DOHH2 (cell line): ENCODE measurements around the gene TMEM208.

Experiments
- H3F3A ChIP-seq: fragments of 200-600 bp; sonication (generic), shearing (Covaris generic); 2 replicates; pipeline ENCODE4 v1.6.0; 2016; ENCODE audit warnings: antibody characterized with exemption, mild to moderate bottlenecking; ENCODE audit not compliant: control insufficient read depth, insufficient read depth
- H3K27ac ChIP-seq: fragments of 200-600 bp; sonication (generic); 2 replicates; pipeline ENCODE4 v1.5.1; 2014; ENCODE audit warnings: low read depth, mild to moderate bottlenecking, low read length, moderate library complexity
- H3K27me3 ChIP-seq: fragments of 200-600 bp; sonication (generic); 2 replicates; pipeline ENCODE4 v1.6.1; 2014; ENCODE audit warnings: mild to moderate bottlenecking, low read length, mixed read lengths; ENCODE audit not compliant: control insufficient read depth
- H3K36me3 ChIP-seq: fragments of 200-600 bp; sonication (generic); 2 replicates; pipeline ENCODE4 v1.6.1; 2014; ENCODE audit warnings: mild to moderate bottlenecking, low read length, moderate library complexity, mixed read lengths; ENCODE audit not compliant: control insufficient read depth
- H3K4me1 ChIP-seq: fragments of 200-600 bp; sonication (generic); 2 replicates; pipeline ENCODE4 v1.6.1; 2014; ENCODE audit warnings: mild to moderate bottlenecking, low read length, mixed read lengths; ENCODE audit not compliant: control insufficient read depth
- H3K4me2 ChIP-seq: fragments of 200-600 bp; sonication (generic); 2 replicates; pipeline ENCODE4 v1.6.0; 2014; ENCODE audit warnings: mild to moderate bottlenecking, low read length, moderate library complexity
- H3K4me3 ChIP-seq: fragments of 200-600 bp; sonication (generic); 2 replicates; pipeline ENCODE4 v1.5.1; 2014; ENCODE audit warnings: mild to moderate bottlenecking, low read length, mixed read lengths
- H3K79me2 ChIP-seq: fragments of 200-600 bp; sonication (generic); 2 replicates; pipeline ENCODE4 v1.6.1; 2014; ENCODE audit warnings: mild to moderate bottlenecking, low read length, mixed read lengths; ENCODE audit not compliant: control insufficient read depth
- H3K9me2 ChIP-seq: fragments of 200-600 bp; sonication (generic); replicated peaks from 2 replicates; pipeline ENCODE4 v1.6.1; 2014; ENCODE audit warnings: mild to moderate bottlenecking, low read length, mixed read lengths; ENCODE audit not compliant: control insufficient read depth
- H3K9me3 ChIP-seq: fragments of 200-600 bp; sonication (generic); 2 replicates; pipeline ENCODE4 v1.6.1; 2014; ENCODE audit warnings: antibody characterized with exemption, low read length, mixed read lengths; ENCODE audit not compliant: control insufficient read depth, insufficient read depth
- H4K20me1 ChIP-seq: fragments of 200-600 bp; sonication (generic); 2 replicates; pipeline ENCODE4 v1.6.0; 2014; ENCODE audit warnings: low read depth, mild to moderate bottlenecking, antibody characterized with exemption, low read length, moderate library complexity; ENCODE audit not compliant: control insufficient read depth, insufficient read depth
- CTCF ChIP-seq: fragments of 200-600 bp; sonication (generic); IDR thresholded peaks from one replicate; pipeline ENCODE4 v1.5.1; 2014; ENCODE audit warnings: antibody characterized with exemption, mild to moderate bottlenecking, low read depth, low read length; ENCODE audit not compliant: poor library complexity, severe bottlenecking
- EZH2phosphoT487 ChIP-seq: fragments of 200-600 bp; sonication (generic); IDR thresholded peaks from 2 replicates; pipeline ENCODE4 v1.6.1; 2017; ENCODE audit warnings: borderline replicate concordance, mild to moderate bottlenecking, antibody characterized with exemption, low read length, moderate library complexity, mixed read lengths

TMEM208 gene

GRCh38 chr16:67257486-67258160, 30.7 kb downstream of the TMEM208 start:
- Histone ChIP-seq H3K9me2 (no peaks in the 10 kb centered on the region), H3K4me3 (no peak overlapping the region), H3K9me3 (no peaks in the 10 kb centered on the region), H3K4me2 (no peak overlapping the region), H4K20me1 (no peaks in the 10 kb centered on the region), H3K4me1 (no peaks in the 10 kb centered on the region), H3K27me3 (peaks cover 5% of the 10 kb centered on the region), H3F3A (no peaks in the 10 kb centered on the region), H3K36me3 (no peaks in the 10 kb centered on the region), H3K27ac (no peak overlapping the region), H3K79me2 (no peaks in the 10 kb centered on the region)
- TF ChIP-seq EZH2phosphoT487 (no peak), CTCF (no peak)

DNA sequence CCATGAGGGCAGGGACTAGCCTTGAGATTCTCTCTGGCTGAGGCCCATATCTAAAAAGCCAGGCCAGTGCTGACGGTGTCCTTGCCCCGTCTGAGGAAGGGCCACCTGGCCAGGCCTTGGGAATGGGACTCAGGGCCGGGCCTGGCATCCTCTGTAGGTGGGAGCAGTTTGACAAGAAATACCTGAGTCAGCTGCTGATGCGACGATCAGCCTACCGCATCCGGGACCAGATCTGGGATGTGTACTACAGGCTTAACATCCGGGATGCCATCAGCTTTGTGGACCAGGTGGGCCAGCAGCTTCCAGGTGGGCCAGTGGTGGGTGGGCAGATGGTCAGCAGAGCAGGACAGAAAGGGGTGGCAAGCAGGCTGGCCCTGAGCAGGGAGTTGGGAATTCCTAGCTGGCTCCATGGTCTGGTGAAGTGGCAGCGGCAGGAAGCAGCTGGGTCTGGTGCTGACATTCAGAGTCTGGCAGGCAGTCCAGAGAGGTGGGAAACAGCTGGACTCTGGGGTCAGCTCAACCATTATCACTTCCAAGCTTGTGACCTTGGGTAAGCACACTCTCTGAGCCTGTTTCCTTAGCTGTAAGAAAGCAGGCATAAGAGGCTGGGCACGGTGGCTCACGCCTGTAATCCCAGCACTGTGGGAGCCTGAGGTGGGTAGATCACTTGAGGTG, 31.4 kb downstream of the TMEM208 start:
- H3K36me3 ChIP-seq, result no peaks in the 10 kb centered on the region
- H3K4me3 ChIP-seq, result no peak overlapping the region
- H3K27ac ChIP-seq, result no peak overlapping the region
- no peaks in the 10 kb centered on the region for H3K79me2 ChIP-seq
- H3K4me2 ChIP-seq, result no peak overlapping the region
- no peaks in the 10 kb centered on the region for H4K20me1 ChIP-seq
- no peaks in the 10 kb centered on the region for H3F3A ChIP-seq
- no peaks in the 10 kb centered on the region for H3K9me3 ChIP-seq
- TF ChIP-seq EZH2phosphoT487 (no peak), CTCF (no peak)
- H3K27me3 ChIP-seq, result peaks cover 11% of the 10 kb centered on the region
- no peaks in the 10 kb centered on the region for H3K9me2 ChIP-seq
- H3K4me1 ChIP-seq, result no peaks in the 10 kb centered on the region

GRCh38 chr16:67259705-67260104, 32.8 kb downstream of the TMEM208 start:
- Histone ChIP-seq H3K79me2 (no peaks in the 10 kb centered on the region), H3K27ac (no peak overlapping the region), H3K9me3 (no peaks in the 10 kb centered on the region), H3K36me3 (no peaks in the 10 kb centered on the region), H3F3A (no peaks in the 10 kb centered on the region), H3K9me2 (no peaks in the 10 kb centered on the region), H3K27me3 (peaks cover 23% of the 10 kb centered on the region), H3K4me2 (no peak overlapping the region), H3K4me3 (no peak overlapping the region), H4K20me1 (no peaks in the 10 kb centered on the region), H3K4me1 (no peaks in the 10 kb centered on the region)
- TF ChIP-seq EZH2phosphoT487 (no peak), CTCF (no peak)
